Thyroid gland (tissue), 4 donors: ENCODE measurements around the gene TIMM23B.
"Not testable (repeated sequence)": the region's sequence is repeated elsewhere in the genome, so short reads cannot be mapped to it uniquely, and the experiment has no call there.

Experiments
- CTCF ChIP-seq, 6 experiments: fragments of 200-600 bp in 3 of 6; fragments of 450-650 bp in 3 of 6; sonication (generic) in 3 of 6; IDR thresholded peaks; one replicate each; pipeline ENCODE4 v1.5.1; 2016 to 2019; ENCODE audit warnings: antibody characterized with exemption in 6 of 6, mild to moderate bottlenecking in 2 of 6, inconsistent platforms in 1 of 6, moderate library complexity in 1 of 6
- POLR2A ChIP-seq, 2 donors: fragments of 450-650 bp; IDR thresholded peaks; one replicate each; pipeline ENCODE4 v1.6.1; 2017; ENCODE audit warnings: antibody characterized with exemption in 2 of 2, mild to moderate bottlenecking in 2 of 2, moderate library complexity in 1 of 2

- not testable (repeated sequence) for TF ChIP-seq CTCF, POLR2A (IDR thresholded peaks at IDR 0.05)
These were observed 35.9 kb downstream of the TIMM23B start for GRCh38 chr10:49977756-49978155.
